WTC11 (cell line): ENCODE results near the gene TRIM22.

Experiments
- CTCF ChIP-seq: fragments of 200-600 bp; IDR thresholded peaks from 2 replicates; pipeline ENCODE4 v1.8.0; 2022; ENCODE audit warnings: antibody characterized with exemption
- FOXJ3 ChIP-seq: sonication (generic); formaldehyde crosslinking; IDR thresholded peaks from 2 replicates; pipeline ENCODE4 v1.9.0; 2021; ENCODE audit warnings: missing genetic modification reagents, mild to moderate bottlenecking, borderline replicate concordance
- GRHL2 ChIP-seq: fragments of 250-450 bp; sonication (Bioruptor Pico); IDR thresholded peaks from 2 replicates; pipeline ENCODE4 v1.8.0; 2022; ENCODE audit warnings: mild to moderate bottlenecking, moderate library complexity; ENCODE audit not compliant: insufficient replicate concordance, severe bottlenecking
- IRF2 ChIP-seq: sonication (generic); formaldehyde crosslinking; IDR thresholded peaks from 2 replicates; pipeline ENCODE4 v1.8.0; 2022; ENCODE audit warnings: low read depth, missing genetic modification reagents, borderline replicate concordance
- SP1 ChIP-seq: sonication (generic); formaldehyde crosslinking; conservative IDR thresholded peaks from 2 replicates; pipeline ENCODE4 v1.8.1; 2022; ENCODE audit warnings: missing genetic modification reagents
- ZBTB21 ChIP-seq: sonication (generic); formaldehyde crosslinking; IDR thresholded peaks from 2 replicates; pipeline ENCODE4 v1.8.1; 2023; ENCODE audit warnings: mild to moderate bottlenecking, missing genetic modification reagents, borderline replicate concordance
- TF ChIP-seq, protein P1 (sequence below): sonication (generic); formaldehyde crosslinking; IDR thresholded peaks from 2 replicates; pipeline ENCODE4 v1.8.1; 2022; ENCODE audit warnings: mild to moderate bottlenecking, moderate library complexity, missing genetic modification reagents
- TF ChIP-seq, protein P2 (sequence below): sonication (generic); formaldehyde crosslinking; IDR thresholded peaks from 2 replicates; pipeline ENCODE4 v1.8.0; 2022; ENCODE audit warnings: missing genetic modification reagents

DNA sequence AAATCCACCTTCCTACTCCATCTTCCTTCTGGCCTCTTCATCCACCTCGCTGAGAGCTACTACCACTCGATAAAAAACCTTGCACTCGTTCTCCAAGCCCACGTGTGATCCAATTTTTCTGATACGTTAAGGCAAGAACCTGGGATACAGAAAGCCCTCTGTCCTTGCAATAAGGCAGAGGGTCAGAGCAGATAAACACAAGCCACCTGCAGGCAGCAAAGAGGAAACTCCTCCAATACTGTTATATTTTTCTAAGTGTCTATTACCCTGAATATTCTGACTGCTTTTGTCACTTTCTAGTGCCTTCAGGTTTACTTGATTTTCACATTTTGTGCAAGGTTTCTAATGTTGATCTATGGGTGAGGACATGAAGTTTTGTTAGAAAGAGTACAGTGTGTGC, 31.3 kb upstream of the TRIM22 start:
- TF ChIP-seq CTCF (no peak), FOXJ3 (CRISPR knock-in tag) (no peak), ZBTB21 (CRISPR knock-in tag) (no peak), IRF2 (CRISPR knock-in tag) (no peak), SP1 (CRISPR knock-in tag) (no peak), GRHL2 (CRISPR knock-in tag) (no peak)
- TF ChIP-seq, protein P1, sequence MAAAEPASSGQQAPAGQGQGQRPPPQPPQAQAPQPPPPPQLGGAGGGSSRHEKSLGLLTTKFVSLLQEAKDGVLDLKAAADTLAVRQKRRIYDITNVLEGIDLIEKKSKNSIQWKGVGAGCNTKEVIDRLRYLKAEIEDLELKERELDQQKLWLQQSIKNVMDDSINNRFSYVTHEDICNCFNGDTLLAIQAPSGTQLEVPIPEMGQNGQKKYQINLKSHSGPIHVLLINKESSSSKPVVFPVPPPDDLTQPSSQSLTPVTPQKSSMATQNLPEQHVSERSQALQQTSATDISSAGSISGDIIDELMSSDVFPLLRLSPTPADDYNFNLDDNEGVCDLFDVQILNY, result no peak
- TF ChIP-seq, protein P2, sequence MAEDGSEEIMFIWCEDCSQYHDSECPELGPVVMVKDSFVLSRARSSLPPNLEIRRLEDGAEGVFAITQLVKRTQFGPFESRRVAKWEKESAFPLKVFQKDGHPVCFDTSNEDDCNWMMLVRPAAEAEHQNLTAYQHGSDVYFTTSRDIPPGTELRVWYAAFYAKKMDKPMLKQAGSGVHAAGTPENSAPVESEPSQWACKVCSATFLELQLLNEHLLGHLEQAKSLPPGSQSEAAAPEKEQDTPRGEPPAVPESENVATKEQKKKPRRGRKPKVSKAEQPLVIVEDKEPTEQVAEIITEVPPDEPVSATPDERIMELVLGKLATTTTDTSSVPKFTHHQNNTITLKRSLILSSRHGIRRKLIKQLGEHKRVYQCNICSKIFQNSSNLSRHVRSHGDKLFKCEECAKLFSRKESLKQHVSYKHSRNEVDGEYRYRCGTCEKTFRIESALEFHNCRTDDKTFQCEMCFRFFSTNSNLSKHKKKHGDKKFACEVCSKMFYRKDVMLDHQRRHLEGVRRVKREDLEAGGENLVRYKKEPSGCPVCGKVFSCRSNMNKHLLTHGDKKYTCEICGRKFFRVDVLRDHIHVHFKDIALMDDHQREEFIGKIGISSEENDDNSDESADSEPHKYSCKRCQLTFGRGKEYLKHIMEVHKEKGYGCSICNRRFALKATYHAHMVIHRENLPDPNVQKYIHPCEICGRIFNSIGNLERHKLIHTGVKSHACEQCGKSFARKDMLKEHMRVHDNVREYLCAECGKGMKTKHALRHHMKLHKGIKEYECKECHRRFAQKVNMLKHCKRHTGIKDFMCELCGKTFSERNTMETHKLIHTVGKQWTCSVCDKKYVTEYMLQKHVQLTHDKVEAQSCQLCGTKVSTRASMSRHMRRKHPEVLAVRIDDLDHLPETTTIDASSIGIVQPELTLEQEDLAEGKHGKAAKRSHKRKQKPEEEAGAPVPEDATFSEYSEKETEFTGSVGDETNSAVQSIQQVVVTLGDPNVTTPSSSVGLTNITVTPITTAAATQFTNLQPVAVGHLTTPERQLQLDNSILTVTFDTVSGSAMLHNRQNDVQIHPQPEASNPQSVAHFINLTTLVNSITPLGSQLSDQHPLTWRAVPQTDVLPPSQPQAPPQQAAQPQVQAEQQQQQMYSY, result no peak
